ENCODE data around the gene HLA-C. TPM values are rescaled to one million over a fixed set of nuclear protein-coding genes. Genes with fewer than 3 reads are reported as not detected.

HLA-C gene
- total RNA-seq, 1 experiment from 2014 or later, result 149 TPM

- no peaks in the 10 kb centered on the region for H3K27me3 ChIP-seq (replicated peaks; ENCODE audit: control insufficient read depth, insufficient read depth, low read length)
Observed at GRCh38 chr6:31309641-31310040, 37.7 kb upstream of the HLA-C start.

DNA sequence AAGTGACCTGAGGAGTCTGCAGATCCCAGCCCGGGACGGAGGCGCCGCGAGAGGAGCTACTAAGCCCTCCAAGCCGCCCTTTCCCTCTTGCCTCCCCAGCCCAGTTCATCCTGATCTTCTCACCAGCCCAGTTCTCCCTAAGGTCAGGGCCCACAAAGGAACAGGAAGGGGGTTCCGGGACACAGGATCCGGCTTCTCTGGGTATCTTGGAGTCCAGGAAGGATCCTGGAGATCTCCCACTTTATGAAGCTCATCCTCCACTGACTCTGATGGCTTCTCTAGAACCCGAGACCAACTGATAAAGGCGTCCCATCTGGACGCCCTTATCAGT is 36.9 kb upstream of the HLA-C start:
- CTCF ChIA-PET, result no interaction called here
- POLR2A ChIA-PET, result no interaction called here
- Mint-ChIP-seq H3K4me1 (ENCODE audit: low read depth, unreplicated experiment) (no peaks in the 10 kb centered on the region), H3K27ac (ENCODE audit: unreplicated experiment) (no peak overlapping the region), H3K4me3 (ENCODE audit: unreplicated experiment) (no peak overlapping the region), H3K36me3 (ENCODE audit: insufficient read depth, unreplicated experiment) (no peaks in the 10 kb centered on the region), H3K27me3 (ENCODE audit: insufficient read depth, unreplicated experiment) (no peaks in the 10 kb centered on the region), H3K9me3 (ENCODE audit: unreplicated experiment) (no peaks in the 10 kb centered on the region)
- H3K4me1 ChIP-seq, result no peaks in the 10 kb centered on the region
- H3K9me3 ChIP-seq, result no peaks in the 10 kb centered on the region
- no peaks in the 10 kb centered on the region for H3K36me3 ChIP-seq (ENCODE audit: control insufficient read depth, insufficient read depth, low read length)
- no peaks in the 10 kb centered on the region for H3K27me3 ChIP-seq (replicated peaks; ENCODE audit: control insufficient read depth, insufficient read depth, low read length)
- no TSS peak for BruUV-seq (replicated peaks)
- DNase-seq, result no peak
- H3K4me3 ChIP-seq (ENCODE audit: low read depth, low read length), result no peak overlapping the region
- TF ChIP-seq CTCF (IDR thresholded peaks at IDR 0.05; ENCODE audit: insufficient read depth in 1 of 2, low read depth in 1 of 2, low read length in 1 of 2, severe bottlenecking in 1 of 2, unreplicated experiment in 1 of 2), result no peak
- intact Hi-C loops (cut with micrococcal nuclease; ENCODE audit: unreplicated experiment), result no loop called here

More at GRCh38 chr6:31309641-31310040, 37.7 kb upstream of the HLA-C start:
- intact Hi-C loops (cut with micrococcal nuclease; ENCODE audit: unreplicated experiment), result no loop called here
- Mint-ChIP-seq H3K9me3 (ENCODE audit: unreplicated experiment) (no peaks in the 10 kb centered on the region), H3K27me3 (ENCODE audit: insufficient read depth, unreplicated experiment) (no peaks in the 10 kb centered on the region), H3K4me3 (ENCODE audit: unreplicated experiment) (no peak overlapping the region), H3K27ac (ENCODE audit: unreplicated experiment) (no peak overlapping the region), H3K36me3 (ENCODE audit: insufficient read depth, unreplicated experiment) (no peaks in the 10 kb centered on the region), H3K4me1 (ENCODE audit: low read depth, unreplicated experiment) (no peaks in the 10 kb centered on the region)
- Histone ChIP-seq H3K4me3 (ENCODE audit: low read depth, low read length) (no peak overlapping the region), H3K9me3 (no peaks in the 10 kb centered on the region), H3K36me3 (ENCODE audit: control insufficient read depth, insufficient read depth, low read length) (no peaks in the 10 kb centered on the region), H3K4me1 (no peaks in the 10 kb centered on the region)
- POLR2A ChIA-PET, result no interaction called here
- CTCF ChIA-PET, result no interaction called here
- no TSS peak for BruUV-seq (replicated peaks)
- no peak for TF ChIP-seq CTCF (IDR thresholded peaks at IDR 0.05; ENCODE audit: insufficient read depth in 1 of 2, low read depth in 1 of 2, low read length in 1 of 2, severe bottlenecking in 1 of 2, unreplicated experiment in 1 of 2)
- DNase-seq, result no peak

- DNase-seq, result no peak
- no peaks in the 10 kb centered on the region for H3K4me1 Mint-ChIP-seq (ENCODE audit: low read depth, unreplicated experiment)
- no peaks in the 10 kb centered on the region for H3K9me3 ChIP-seq
- TF ChIP-seq CTCF (IDR thresholded peaks at IDR 0.05; ENCODE audit: insufficient read depth in 1 of 2, low read depth in 1 of 2, low read length in 1 of 2, severe bottlenecking in 1 of 2, unreplicated experiment in 1 of 2), result no peak
- no peaks in the 10 kb centered on the region for H3K36me3 Mint-ChIP-seq (ENCODE audit: insufficient read depth, unreplicated experiment)
- no peaks in the 10 kb centered on the region for H3K36me3 ChIP-seq (ENCODE audit: control insufficient read depth, insufficient read depth, low read length)
- no peak overlapping the region for H3K27ac Mint-ChIP-seq (ENCODE audit: unreplicated experiment)
- no peak overlapping the region for H3K4me3 ChIP-seq (ENCODE audit: low read depth, low read length)
- peaks cover 4% of the 10 kb centered on the region for H3K27me3 Mint-ChIP-seq (ENCODE audit: insufficient read depth, unreplicated experiment)
- BruUV-seq (replicated peaks), result no TSS peak
- intact Hi-C loops (cut with micrococcal nuclease; ENCODE audit: unreplicated experiment), result no loop called here
- CTCF ChIA-PET, result no interaction called here
- POLR2A ChIA-PET, result no interaction called here
- no peak overlapping the region for H3K4me3 Mint-ChIP-seq (ENCODE audit: unreplicated experiment)
- H3K4me1 ChIP-seq, result no peaks in the 10 kb centered on the region
- no peaks in the 10 kb centered on the region; the same call in 1 of the 2 replicates for H3K27me3 ChIP-seq (replicated peaks; ENCODE audit: control insufficient read depth, insufficient read depth, low read length)
- H3K9me3 Mint-ChIP-seq (ENCODE audit: unreplicated experiment), result no peaks in the 10 kb centered on the region
Observed at GRCh38 chr6:31308050-31308844, 36.4 kb upstream of the HLA-C start.

Data from Caco-2 (cell line).